Posterior vena cava (tissue), 2 donors: ENCODE results near the gene STRIP1. TPM values are rescaled to one million over a fixed set of nuclear protein-coding genes. Genes with fewer than 3 reads are reported as not detected.

Experiments used
- DNase-seq: peaks from one replicate; pipeline ENCODE4 v3.0.0-alpha.2; 2020; ENCODE audit warnings: low spot score
- intact Hi-C, 2 donors: fragments of 100-400 bp; cut with DNase I; formaldehyde crosslinking; loops; one replicate each; pipeline versions ENCODE4 v1.14.1 to v1.14.2; 2022 to 2023
- total RNA-seq, 2 donors: library from RNA; stranded (reverse); fragmentation: NEBNext Ultra II Directional; extraction: Animal tissue kit (Norgen Biotek cat#: 25700); gene quantifications; one replicate each; pipeline ENCODE4 v1.2.1, GENCODE V29; 2021
- donor health status: DM: yes; HTN: yes; CAD: no.
- donor health status: DM: yes; HTN: yes; CAD: no.

STRIP1 gene
- total RNA-seq, 2 donors from 2014 or later, result 27.2 to 29.8 TPM

DNA sequence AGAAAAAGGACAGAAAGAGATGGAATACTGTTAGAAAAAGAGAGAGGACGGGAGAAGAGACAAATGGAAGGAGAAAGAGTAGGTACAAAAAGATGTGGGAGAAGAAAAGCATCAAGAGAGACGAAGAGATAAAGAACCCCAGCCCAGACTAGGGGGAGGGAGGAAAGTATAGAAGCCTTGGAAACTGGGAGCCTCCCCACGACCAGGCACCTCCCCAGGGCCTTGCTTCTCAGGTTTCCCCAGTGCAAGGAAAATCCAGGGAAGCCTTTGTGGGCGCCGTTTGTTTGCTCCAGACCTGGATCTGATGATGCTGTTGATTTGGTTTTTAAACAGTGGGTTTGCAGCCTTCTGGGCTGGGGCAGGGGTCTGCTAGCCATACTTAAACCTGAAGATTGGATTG is 51.2 kb downstream of the STRIP1 start:
- DNase-seq, result no peak
- intact Hi-C loops, result no loop called here

DNA sequence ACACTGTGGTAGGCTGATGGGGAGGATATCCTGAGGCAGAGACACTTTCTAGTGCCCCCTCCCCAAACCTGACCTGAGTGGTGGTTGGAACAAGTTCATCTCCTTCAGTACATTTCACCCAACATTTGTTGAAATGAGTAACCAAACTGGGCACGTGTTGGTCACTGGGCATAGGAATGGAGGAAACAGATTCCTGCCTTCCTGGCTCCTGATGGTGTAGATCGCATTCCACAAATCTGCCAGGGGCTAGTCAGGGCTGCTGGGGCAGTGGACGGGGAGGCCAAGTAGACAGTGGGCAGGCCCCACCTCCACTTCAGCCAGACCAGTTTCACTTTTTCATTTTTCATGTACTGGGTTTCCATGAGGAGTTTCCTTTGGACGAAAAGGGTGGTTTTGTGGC is 52.5 kb downstream of the STRIP1 start:
- intact Hi-C loops, result no loop called here
- no peak for DNase-seq

DNA sequence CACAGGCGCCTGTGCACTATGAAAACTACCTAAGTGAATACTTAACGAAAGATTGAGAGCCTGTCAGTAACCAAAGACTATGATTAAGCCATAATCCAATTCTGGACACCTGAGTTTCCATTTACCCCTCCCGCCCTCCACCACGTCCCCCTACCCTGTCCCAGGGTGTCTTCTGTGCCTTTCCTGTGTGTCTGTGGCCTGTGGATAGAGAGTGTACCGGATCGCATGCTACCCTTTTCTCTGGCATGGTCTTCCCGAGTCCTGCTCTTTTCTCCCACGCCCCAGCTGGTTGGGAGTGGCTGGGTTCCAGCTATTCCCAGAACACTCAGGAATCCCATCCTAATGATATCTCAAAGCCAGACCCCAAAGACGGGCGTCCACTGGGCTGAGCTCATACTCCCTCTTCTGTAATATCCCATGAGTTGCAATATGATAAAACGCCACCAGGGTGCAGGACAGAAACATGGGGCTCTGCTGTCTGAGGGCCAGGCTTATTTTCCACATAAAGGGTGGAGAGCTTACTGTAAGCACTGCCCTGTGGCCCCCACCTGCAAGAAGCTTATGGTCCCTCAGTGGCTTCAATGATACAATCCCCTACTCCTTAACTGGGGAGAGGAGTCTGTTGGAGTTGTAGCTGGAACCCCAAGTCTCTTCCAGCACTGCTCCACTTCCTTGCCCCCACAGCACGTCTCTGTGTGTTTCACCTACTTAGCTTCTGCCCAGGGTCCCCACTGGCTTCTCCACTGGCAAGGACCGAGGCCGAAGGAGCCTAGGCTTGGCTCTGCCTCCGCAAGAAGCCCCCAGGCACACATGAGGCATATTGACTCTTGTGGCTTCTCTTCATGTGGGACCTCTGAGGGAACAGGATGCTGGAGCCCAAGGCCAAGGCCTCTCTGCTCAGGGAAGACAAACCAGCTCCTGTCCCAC is 53.7 kb downstream of the STRIP1 start:
- DNase-seq, result no peak
- intact Hi-C loops, result no loop called here

DNA sequence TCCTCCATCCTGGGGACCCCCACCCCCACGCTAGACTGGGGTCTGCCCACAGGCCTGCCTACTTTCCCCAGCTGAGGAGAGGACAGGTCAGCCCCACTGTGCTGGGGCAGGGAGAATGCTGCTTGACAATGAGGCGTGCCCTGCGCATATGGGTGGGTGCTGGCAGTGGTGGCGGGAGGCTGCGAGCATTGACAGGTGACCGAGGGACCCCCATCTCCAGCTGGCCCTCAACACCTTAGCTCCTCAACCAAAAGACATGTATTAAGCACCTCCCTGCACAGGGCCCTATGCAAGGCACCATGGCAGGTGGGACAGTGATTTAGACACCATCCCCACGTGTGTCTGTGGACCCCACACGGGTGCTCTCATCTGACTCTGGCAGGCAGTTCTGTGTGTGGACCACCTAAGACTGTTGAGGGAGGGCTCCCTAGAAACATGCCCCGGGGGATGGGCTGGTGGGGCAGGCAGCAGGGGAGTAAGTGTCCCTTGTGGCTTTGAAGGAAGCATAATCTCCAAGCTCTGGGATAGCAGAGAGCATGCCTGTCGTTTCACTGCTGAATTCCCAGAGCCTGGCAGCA is 54.4 kb downstream of the STRIP1 start:
- intact Hi-C loops, result no loop called here
- peak; percentile 69 for DNase-seq

DNA sequence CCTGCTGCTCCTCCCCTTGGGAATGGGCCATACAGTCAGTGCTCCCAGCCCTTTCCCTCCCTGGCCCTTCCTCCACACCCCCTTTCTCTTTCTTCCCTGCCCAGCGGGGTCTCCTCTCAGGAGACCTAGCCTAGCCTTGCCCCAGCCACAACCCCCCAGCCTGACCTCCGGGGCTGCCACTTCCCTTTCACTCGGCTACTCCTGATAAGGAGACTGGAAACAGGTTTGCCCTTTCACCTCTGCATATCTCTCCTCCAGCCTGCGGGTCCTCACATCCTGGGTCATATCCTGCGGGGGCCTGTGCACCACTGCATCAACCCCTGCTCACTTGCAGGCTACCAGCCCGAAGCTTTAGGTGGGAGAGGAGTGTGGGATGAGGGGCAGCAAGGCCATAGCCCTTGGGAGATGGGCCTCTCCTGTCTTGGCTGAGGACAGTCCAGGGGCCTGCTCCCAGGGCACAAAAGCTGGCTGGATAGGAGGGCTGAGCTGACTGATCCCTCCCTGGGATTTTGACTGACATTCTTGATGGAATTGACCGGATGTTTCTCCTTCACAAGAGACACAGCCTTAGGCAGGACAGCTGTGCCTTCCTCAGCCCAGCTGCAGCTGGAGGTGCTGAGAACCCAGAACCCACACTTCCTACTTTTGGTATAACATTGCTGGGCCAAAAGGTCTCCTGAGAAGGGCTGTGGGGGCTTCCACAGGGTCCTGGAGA is 55.3 kb downstream of the STRIP1 start:
- DNase-seq, result no peak
- intact Hi-C loops, result no loop called here

DNA sequence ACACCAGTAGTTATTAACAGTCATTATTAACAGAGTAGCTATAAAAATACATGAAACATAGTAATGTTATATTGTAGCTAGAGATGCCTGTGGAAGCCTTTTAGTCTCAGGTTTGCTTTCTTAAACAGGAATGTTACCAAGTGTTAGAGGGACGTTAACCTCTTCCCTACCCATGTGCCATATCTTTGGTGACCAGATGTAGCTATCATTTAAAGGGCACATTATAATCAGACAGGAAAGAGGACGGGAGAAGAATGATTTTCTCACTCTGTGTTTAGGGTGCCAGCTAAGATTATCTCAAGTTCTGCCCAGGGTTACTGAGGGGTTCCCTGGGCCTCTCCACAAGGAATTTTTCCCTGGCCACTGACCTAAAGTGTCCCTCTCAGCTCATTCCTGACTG is 57.0 kb downstream of the STRIP1 start:
- DNase-seq, result no peak
- intact Hi-C loops, result no loop called here

DNA sequence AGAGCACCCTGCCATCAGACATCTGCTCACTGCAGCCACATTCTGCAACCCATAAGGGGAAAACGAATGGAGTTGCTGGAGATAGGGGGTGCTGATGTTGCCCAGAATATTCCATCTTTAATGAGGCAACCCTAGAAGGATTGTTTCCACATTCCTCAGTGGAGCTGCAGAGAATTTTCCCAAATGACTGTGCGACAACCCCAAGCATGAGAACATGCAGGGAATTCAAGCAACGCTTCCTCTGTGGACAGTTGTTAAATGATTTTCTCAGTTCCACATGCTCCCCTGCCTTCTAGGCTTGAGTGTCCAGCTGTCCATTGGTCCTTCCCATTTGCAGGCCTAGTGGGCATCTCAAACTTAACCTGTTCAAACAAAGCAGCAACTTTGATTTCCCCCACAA is 57.4 kb downstream of the STRIP1 start:
- intact Hi-C loops, result no loop called here
- DNase-seq, result no peak

DNA sequence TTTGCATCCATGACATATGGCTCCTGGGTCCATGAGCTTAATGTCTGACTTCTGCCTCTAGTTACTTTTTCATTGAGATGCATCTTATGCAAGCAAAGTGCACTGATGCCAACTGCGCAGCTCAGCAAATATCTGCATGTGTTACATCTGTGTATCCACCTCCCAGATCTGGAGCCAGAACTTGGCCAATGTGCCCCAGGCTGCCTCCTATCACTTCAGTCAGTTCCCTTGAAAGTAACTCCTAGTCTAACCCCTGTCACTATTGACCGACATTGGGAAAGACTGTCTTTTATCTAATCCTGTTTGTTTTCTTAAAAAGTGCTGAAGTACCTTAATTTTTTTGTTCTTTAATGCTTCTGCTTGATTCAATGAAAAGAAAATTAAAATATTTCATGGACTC is 58.6 kb downstream of the STRIP1 start:
- intact Hi-C loops, result no loop called here
- no peak for DNase-seq

DNA sequence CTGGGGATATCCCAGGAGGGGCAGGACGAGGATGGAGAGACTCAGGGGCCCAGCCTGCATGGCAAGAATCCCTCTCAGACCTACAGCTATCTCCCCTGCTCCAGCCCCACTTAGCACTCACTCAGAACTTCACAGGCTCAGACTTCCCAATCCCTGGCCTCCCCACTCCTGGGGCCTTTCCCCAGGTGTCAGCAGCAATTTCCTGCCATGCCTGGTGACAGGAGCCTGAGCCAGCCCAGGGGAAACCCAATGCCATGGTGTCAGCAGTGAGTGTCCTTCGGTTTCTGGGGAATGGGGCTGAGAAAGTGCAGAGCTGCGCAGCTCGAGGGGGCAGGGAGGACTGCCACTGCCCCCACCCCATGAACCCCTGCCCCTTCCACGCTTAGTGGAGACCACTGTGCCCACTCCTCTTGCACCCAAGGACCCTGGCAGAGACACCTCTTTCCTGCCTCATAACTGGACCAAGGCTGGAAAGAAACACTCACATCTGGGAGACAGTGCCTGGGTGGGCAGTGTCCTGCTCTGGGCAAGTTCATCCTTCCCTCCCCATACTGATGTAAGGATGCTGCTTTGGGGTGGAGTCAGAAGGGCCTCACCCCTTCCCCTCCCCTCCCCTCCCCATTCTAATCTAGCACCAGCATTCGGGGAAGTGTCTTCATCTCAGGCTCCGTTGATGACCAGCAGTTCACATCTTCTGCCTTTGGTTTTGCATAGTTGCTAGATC is 60.7 kb downstream of the STRIP1 start:
- intact Hi-C loops, result no loop called here
- no peak for DNase-seq

DNA sequence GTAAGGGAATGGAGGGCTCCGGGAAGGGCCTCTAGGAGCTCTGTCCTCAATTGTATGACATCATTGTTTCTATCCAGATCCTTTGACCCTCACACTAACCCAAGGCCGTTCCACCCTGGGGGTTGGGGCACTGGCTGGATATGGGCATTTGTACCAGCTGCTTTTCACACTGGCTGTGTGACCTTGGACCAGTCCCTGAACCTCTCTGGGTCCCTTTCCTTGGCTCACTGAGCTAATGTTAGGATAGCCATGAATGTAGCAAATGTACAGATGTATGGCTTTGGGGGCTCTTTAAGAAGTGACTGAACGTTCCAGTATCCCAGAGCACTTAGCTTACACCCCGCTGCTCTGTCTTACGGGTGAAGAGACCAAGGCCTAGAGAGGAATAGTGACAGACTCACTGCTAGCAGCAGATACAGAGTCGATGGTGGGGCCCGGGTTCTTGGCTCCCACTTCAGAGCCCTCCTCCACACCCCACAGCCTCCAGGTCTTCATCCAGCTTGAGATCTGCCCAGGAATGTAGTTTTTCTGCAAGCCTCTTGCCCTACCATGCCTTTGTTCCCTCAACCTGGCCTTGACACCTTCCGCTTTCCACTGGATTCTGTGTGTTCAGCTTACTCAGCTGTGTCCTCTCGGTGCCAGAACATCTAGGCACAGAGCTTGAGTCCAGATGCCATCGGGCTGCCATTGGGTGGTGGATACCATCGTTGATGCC is 63.2 kb downstream of the STRIP1 start:
- no peak for DNase-seq
- intact Hi-C loops, result no loop called here

DNA sequence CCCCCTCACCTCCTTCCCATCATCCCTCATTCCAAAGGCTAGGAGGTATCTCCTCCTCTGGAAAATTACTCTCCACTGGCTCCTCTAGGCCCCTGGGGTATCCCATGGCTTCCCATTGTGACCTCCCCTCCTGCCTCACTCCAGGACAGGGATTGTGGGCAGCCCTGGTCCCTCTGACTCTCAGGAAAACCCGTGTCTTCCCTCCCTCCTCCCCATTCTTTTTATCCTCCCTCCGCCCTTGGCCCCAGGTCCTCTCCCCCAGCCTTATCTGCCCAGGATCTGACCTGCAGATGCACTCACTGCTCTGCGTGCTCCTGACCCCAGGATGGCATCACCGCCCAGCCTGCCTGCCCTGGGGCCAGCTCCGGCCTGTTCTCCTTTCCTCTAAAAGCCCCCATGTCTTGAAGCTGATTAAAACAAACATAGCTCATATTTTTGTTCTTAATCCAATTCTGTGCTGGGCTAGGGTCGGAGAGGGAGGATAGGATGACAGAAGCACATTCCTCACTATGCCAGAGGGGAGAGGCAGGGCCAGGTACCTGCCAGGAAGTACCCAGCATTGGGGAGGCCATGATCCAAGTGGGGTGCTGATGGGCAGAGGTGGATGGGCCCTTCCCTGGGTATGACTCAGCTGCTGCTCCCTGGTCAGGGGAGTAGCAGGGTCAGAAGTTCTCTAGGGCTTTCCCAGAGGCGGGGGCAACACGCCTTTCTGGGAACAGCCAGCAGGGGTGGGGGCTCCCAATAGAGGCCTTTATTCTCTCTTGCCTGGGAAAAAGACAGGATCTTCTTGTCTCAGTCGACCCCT is 64.0 kb downstream of the STRIP1 start:
- intact Hi-C loops, result no loop called here
- DNase-seq, result no peak

DNA sequence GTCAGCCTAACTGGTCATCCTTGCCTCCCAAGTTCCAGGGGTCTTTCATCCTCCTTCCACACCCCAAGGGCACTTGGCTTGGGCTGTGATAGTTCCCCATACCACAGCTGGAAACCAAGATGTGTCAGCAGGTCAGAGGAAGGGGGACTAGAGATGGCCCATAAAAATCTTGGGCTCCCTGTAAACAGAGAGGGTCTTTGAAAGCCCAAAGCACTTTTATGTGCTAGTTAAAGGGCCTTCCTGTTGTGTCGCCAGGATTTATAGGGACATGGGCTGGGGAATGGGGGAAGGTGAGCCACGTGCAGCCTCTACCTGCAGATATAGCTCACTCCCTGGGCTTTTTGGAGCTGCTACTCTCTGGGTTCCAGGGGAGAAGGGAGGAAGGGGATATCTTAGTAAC is 65.9 kb downstream of the STRIP1 start:
- DNase-seq, result no peak
- intact Hi-C loops, result no loop called here

DNA sequence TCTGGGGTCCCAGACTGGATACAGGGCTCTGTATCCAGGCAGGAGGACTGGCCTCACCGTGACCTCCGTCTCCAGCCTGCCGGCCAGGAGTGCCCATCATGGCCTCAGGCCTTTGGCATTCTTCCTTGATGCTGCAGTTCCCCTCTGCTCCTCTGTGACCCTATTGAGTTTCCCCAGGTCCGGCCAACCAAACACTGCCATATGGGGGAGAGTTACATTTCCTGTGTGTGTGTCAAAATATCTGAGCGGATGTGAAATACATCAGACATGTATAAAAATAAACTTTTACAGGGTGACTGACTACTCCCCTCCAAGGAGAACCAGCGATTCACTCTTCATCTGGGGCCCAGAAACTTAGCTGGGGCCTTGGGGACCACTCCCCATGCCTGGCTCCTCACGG is 67.7 kb downstream of the STRIP1 start:
- no peak for DNase-seq
- intact Hi-C loops, result no loop called here

Other genes with a start within 250 kb of the STRIP1 start
- gene CSF1, start 123.8 kb upstream of the STRIP1 start, total RNA-seq, result 10 to 100 TPM; 64.1 to 68.7 TPM
- 10 to 100 TPM; 64.9 to 67.3 TPM for gene AHCYL1, start 49.9 kb upstream of the STRIP1 start, total RNA-seq
- gene ALX3, start 36.0 kb downstream of the STRIP1 start, total RNA-seq, result not detected
- gene UBL4B, start 77.8 kb downstream of the STRIP1 start, total RNA-seq, result under 1 TPM in 1 of 2 donors, not detected in 1; 0.19 TPM
- 1 to 10 TPM in 1 of 2 donors, under 1 TPM in 1; 0.51 to 1.8 TPM for gene SLC6A17, start 115.9 kb downstream of the STRIP1 start, total RNA-seq
- gene KCNC4, start 175.7 kb downstream of the STRIP1 start, total RNA-seq, result 10 to 100 TPM in 1 of 2 donors, 1 to 10 TPM in 1; 9.3 to 15.5 TPM